Stimulated activated CD4-positive, alpha-beta T cell treated with anti-CD3 and anti-CD28 coated beads, Interleukin-1b, Interleukin-23, amount 100 ng/mL, for 24 hours (primary cell): ENCODE measurements around the gene IL1A.

ENCODE experiments used
- DNase-seq, 4 experiments: peaks; one replicate each; pipeline ENCODE4 v3.0.0-alpha.2; 2020; ENCODE audit warnings: low read depth in 4 of 4, low spot score in 1 of 4

IL1A gene

DNA sequence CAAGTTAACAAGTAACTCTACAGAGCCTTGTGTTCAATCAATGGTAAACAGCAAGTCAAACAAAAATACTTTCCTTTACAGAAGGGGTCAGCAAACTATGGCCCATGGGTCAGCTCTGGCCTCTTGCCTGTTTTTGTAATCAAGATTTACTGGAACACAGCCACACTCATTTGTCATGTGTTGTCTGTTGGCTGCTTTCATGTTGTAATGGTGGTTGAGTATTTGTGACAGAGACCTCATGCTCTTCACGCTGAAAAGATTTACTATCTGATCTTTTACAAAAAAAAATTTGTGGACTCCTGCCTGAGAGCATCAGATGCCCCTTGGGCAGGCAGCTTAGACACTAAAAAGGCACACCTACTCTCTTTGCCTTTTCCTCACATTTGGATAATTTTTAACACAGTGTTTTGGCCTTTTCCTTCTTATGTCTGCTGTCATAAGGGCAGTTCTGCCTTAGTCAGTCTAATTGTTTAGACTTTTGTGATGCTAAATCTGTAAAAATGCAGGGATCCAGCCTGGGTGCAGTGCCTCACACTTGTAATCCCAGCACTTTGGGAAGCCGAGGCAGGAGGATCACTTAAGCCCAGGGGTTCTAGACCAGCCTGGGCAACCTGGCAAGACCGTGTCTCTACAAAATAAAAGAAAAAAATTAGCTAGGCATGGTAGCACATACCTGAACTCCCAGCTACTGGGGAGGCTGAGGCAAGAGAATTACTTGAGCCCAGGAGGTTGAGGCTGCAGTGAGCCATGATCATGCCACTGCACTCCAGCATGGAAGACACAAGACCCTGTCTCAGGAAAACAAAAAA, 34.0 kb upstream of the IL1A start:
- DNase-seq: no peak

DNA sequence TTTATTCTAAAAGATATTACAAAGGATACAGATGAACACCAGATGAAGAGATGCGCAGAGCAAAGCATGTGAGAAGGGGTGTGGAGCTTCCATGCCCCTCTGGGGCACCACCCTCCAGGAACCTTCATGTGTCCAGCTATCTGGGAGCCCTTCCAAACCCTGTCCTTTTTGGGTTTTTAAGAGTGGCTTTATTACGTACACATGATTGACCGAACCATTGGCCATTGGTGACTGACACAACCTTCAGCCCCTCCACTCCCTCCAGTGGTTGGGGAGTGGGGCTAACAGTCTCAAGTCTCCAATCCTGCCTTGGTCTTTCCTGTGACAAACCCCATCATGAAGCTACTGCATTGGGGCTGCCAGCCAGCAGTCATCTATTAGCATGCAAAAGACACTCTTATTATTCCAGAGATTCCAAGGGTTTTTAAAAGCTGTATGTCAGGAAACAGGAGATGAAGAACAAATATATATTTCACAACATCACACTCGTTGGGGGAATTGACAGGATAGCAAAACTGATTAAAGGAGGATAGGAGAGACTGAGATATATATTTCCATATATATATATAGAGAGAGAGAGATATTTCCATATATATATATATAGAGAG, 32.9 kb upstream of the IL1A start:
- no peak for DNase-seq

- no peak for DNase-seq
These were observed 30.0 kb upstream of the IL1A start for GRCh38 chr2:112814278-112814677.

DNA sequence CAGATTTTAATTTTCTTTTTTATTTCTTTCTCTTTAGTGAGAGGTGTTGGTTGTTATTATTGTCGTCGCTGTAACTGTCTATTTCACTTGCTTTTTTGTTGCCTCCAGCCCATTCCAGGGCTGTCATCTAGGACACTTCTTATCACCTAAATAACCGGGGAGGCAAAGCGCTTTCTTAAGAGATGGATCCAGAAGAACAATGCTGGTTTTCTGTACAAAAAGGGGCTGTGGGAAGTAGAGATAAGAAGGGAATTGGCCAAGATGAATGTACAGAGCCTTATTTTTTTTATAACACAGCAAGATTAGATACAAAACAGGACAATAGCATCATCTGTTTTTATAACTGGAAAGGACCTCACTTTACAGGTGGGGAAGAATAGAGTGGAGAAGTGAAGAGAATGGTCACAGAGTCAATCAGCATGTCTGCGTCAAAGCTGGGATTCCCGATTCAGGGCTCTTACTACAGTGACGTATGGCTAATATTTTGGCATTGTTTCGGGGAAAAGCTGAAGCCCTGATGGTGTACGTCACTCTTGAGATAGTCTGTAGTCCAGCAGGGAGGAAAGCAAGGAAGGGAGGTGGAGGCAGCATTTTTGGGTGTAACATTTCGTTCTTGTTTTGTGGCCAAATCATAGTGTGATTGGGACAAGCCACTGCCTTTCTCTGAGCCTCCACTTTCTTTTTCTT, 29.1 kb upstream of the IL1A start:
- no peak for DNase-seq

- DNase-seq: no peak
These were observed 28.3 kb upstream of the IL1A start for GRCh38 chr2:112812318-112813267.

- DNase-seq: peak in 1 of 4 experiments; percentile 6
These were observed 27.6 kb upstream of the IL1A start for GRCh38 chr2:112811841-112812306.

DNA sequence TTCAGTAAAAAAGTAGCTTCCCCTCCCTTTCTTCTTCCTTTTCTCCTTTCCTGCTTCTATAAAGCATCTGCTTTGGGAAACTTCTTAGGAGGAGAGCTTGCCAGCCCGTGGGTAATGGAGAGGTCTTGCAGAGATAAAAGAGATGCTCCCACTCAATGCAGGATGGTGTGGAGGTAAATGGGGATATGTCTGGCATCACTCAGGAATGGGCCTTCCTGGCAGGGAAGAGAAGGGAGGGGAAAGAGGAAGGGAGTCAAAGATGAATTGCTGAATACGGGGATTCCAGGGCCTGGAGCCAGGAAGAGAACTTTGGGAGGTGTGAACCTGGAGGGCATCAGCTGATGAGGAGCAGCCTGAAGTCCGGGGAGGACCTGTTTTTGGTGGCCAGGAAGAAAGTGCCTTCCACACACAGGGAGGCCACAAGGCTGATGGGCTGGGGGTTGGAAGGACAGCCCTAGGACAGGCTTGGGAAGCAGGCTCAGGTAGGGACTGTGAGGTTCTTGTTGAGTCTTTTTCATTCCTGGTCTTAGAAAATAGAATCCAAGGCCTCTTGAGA, 27.1 kb upstream of the IL1A start:
- no peak for DNase-seq

GRCh38 chr2:112809112-112809511, 24.8 kb upstream of the IL1A start:
- no peak for DNase-seq

GRCh38 chr2:112807233-112807807, 23.0 kb upstream of the IL1A start:
- no peak for DNase-seq

DNA sequence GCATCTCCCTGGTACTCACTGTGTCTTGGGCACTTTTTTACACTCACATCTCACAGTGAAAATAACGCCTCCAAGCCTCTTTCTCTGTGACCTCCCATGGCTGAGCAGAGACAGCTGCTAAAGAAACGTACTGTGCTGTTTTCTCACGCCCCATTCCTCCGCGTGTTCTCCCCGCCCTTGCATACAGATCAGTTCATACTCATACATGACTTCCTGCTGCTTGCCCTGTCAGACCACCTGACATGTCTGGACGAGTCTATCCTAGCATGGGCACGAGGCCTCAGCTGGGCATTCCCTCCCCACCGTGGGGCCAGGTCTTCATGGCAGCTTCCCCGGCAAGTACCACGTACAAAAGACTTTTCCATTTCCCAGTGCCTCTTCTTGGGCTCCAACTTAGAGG, 21.2 kb upstream of the IL1A start:
- DNase-seq: no peak

DNA sequence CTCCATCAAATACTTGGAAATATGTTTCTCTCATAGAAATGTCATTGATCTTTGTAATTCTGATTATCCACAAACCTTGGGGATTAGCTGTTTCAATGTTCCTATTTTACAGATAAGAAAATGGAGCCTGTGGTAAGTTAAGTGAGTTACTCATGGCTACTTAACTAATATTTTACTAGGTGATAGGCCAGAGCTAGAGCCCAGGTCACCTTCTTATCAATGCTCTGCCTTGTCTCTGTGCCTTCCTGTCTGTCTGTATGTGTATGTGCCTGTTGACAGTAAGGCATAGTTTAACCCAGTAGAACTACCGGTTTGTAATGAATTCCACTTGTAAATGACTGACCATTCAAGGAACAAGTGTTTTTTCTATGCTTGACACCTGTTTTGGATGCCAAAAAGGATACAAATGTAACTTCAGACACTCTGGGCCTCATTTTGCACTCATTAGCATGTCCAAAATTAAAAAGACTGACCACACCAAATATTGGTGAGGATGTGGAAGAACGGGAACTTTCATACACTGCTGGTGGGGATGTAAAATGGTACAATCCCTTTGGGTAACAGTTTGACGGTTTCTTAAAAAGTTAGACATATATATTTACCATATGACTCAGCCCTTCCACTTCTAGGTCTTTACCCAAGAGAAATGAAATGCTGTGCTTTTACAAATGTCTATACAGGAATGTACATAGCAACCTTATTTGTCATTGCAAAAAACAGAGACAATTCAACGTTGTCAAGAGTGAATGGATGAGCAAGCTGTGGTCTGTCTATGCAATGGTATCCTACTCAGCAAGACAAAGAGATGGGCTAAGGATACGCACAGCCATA, 19.6 kb upstream of the IL1A start:
- no peak for DNase-seq

DNA sequence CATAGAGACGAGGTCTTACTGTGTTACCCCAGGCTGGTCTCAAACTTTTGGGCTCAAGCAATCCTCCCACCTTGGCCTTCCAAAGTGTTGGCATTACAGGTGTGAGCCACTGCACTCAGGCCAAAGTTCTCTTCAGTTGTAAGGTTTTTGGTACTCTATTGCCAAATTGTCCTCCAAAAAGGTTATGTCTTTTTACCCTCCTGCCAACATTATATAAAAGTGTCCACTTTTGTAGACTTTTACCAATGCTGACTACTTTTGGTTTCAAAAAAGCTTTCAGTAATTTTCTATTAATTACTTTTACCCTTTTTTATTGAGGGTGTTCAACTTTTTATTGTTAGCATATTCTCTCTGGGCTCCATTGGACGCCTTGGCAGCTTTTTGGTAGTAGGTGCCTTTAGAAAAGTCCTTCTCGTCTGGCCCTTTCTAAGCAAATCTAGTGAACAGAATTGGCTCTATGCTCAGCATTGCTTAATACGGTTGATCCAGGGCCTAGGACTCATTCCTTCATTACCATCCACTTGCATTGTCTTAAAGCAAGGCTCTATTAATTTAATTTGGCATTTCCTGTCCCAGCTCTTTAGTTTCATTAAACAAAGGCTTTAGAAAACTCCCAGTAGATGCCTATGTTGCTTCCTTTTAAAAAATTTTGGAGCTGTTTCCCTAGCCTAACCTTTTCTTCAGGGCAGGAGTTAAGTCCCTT, 16.7 kb upstream of the IL1A start:
- no peak for DNase-seq

DNA sequence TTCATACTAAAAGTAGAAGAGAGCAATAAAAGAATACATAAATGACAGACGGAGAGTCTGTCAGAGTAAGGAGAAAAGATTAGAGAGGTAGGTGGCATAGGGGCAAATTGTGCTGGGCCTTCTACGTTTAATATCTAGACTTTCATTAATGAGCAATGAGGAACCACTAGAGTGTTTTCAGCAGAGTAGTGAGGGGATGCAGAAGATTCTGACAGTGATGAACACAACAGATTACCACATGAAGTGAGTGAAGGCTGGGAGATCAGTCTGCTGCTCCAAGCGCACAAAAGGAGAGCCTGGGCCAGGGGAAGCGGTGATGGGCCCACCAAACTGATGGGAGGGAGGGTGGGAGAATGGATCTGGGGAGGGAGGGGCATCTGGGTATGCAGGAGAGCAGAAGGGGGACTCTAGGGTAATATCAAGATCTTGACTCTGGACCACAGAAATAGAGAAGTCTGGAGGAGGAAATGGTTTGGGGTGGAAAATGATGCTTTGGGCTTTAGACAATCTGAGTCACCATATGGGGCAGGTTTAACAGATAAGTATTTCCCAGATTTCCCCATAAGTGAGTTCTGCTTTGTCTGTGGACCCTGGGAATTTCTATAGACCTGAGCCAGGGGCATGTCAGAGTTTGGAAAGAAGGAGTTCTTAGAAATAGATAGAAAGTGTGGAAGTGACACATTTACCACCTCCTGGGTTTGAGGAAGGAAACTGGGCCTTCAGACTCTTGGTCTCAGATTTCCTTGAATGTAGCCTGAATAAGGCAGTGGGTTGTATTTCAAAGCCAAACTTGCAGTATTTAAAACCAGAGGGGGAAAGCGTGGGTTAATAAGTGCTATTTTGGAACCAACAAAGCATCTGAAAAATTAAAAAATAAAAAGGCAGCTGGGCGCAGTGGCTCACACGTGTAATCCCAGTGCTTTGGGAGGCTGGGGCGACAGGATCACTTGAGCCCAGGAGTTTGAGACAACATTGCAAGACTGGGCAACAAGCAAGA, 15.0 kb upstream of the IL1A start:
- DNase-seq: no peak

GRCh38 chr2:112796486-112796885, 12.2 kb upstream of the IL1A start:
- no peak for DNase-seq

DNA sequence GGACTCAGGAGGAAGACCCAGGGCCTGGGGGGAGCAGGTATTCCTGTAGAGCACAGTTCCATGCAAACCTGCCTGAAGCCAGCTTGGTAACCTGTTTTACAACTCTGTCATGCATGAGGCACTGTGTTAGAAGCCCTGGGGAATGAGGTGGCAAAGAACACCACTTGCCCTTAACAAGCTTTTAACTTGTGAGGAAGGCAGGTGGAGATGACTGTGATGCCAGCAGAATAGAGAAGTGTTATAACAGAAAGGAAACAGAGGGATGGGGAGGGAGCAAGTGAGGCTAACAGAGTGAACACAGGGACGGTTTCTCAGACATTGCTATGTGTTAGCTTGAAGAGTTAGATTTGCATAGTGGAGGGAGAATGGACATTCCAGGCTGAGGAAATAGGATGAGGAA, 11.5 kb upstream of the IL1A start:
- DNase-seq: no peak

GRCh38 chr2:112794841-112795240, 10.5 kb upstream of the IL1A start:
- DNase-seq: no peak

DNA sequence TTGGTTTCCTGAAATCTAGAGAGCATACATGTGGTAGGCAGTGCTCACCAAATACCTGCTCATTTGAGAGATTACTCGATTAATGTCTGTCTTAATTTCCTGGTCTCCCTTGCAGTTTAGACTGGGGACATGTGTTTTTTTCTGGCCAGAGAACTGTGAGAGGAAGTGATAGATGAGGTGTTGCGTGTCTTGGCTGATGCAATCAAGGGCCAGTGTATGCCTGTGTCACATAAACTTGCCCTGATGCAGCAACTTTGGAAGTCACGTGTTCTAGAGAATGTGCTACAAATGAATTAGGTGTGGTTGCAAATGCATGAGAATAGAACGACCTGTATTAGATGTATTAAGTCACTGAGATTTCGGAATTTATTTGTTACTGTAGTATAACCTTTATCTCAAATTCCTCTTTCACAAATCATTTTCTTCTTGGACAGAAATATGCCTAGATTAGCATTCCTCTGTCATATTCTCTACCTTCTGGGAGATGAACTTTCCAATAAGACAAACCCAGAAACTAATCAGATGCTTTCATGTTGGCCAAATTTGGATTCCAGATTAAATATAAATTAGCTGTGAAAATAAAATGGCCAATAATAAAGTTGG, 9.9 kb upstream of the IL1A start:
- DNase-seq: no peak
